GM23338 (cell line): ENCODE results near the gene TAOK3. TPM values are rescaled to one million over a fixed set of nuclear protein-coding genes. Genes with fewer than 3 reads are reported as not detected.
"Not testable (repeated sequence)": the region's sequence is repeated elsewhere in the genome, so short reads cannot be mapped to it uniquely, and the experiment has no call there.

Experiments
- ATAC-seq: fragments of 200-7000 bp; cut with Tn5 transposase; 3 replicates; pipeline ENCODE4 v1.9.1; 2020
- DNase-seq: peaks from one replicate; pipeline ENCODE4 v3.0.0-alpha.2; 2015; ENCODE audit warnings: low spot score
- H2AFZ ChIP-seq: fragments of 200-600 bp; sonication (generic); 2 replicates; pipeline ENCODE4 v1.8.0; 2016; ENCODE audit warnings: antibody characterized with exemption, mild to moderate bottlenecking, moderate library complexity
- H3F3A ChIP-seq: fragments of 200-600 bp; sonication (generic); replicated peaks from 2 replicates; pipeline ENCODE4 v1.8.0; 2017; ENCODE audit warnings: antibody characterized with exemption, mixed run types, low read depth
- H3K27ac ChIP-seq: fragments of 200-600 bp; sonication (generic); 2 replicates; pipeline ENCODE4 v1.6.1; 2016; ENCODE audit warnings: low read depth
- H3K27me3 ChIP-seq: fragments of 200-600 bp; sonication (generic); 2 replicates; pipeline ENCODE4 v1.8.0; 2016; ENCODE audit warnings: mild to moderate bottlenecking, mixed run types, moderate library complexity; ENCODE audit not compliant: insufficient read depth
- H3K36me3 ChIP-seq: fragments of 200-600 bp; sonication (generic); 2 replicates; pipeline ENCODE4 v1.8.0; 2016; ENCODE audit warnings: mild to moderate bottlenecking; ENCODE audit not compliant: insufficient read depth
- H3K4me1 ChIP-seq: fragments of 200-600 bp; sonication (generic); 2 replicates; pipeline ENCODE4 v1.8.0; 2016; ENCODE audit warnings: mild to moderate bottlenecking, moderate library complexity; ENCODE audit not compliant: insufficient read depth
- H3K4me2 ChIP-seq: fragments of 200-600 bp; sonication (generic); 2 replicates; pipeline ENCODE4 v1.7.1; 2017; ENCODE audit warnings: mixed run types
- H3K4me3 ChIP-seq: fragments of 200-600 bp; sonication (generic); 2 replicates; pipeline ENCODE4 v1.6.1; 2016; ENCODE audit warnings: mixed run types
- H3K79me2 ChIP-seq: fragments of 200-600 bp; sonication (generic); replicated peaks from 2 replicates; pipeline ENCODE4 v1.8.0; 2017; ENCODE audit warnings: mild to moderate bottlenecking; ENCODE audit not compliant: insufficient read depth
- H3K9me2 ChIP-seq: fragments of 200-600 bp; sonication (generic); 2 replicates; pipeline ENCODE4 v1.8.0; 2017; ENCODE audit not compliant: insufficient read depth
- H4K20me1 ChIP-seq: fragments of 200-600 bp; sonication (generic); replicated peaks from 2 replicates; pipeline ENCODE4 v1.8.0; 2017; ENCODE audit warnings: mild to moderate bottlenecking; ENCODE audit not compliant: insufficient read depth
- H3K27ac Mint-ChIP-seq: 2 replicates; pipeline ENCODE4 v1.8.0; 2020; ENCODE audit warnings: inconsistent platforms, mild to moderate bottlenecking, moderate library complexity, mixed read lengths
- H3K27me3 Mint-ChIP-seq: 3 replicates; pipeline ENCODE4 v1.8.0; 2022; ENCODE audit warnings: low read depth, mild to moderate bottlenecking, moderate library complexity, mixed read lengths, inconsistent platforms; ENCODE audit not compliant: insufficient read depth, poor library complexity
- H3K36me3 Mint-ChIP-seq: 3 replicates; pipeline ENCODE4 v1.8.0; 2021; ENCODE audit warnings: low read depth, mild to moderate bottlenecking, inconsistent platforms, moderate library complexity, mixed read lengths
- H3K4me1 Mint-ChIP-seq: 3 replicates; pipeline ENCODE4 v1.8.0; 2020; ENCODE audit warnings: mild to moderate bottlenecking, inconsistent platforms, mixed read lengths
- H3K4me3 Mint-ChIP-seq: 3 replicates; pipeline ENCODE4 v1.8.0; 2021; ENCODE audit warnings: moderate library complexity, mild to moderate bottlenecking, inconsistent platforms, mixed read lengths
- H3K9me3 Mint-ChIP-seq: 3 replicates; pipeline ENCODE4 v1.8.0; 2020; ENCODE audit warnings: moderate library complexity, mild to moderate bottlenecking, inconsistent platforms, mixed read lengths
- CREB1 ChIP-seq: fragments of 250-450 bp; sonication (Bioruptor Pico); IDR thresholded peaks from 2 replicates; pipeline ENCODE4 v1.5.0; 2020; ENCODE audit warnings: low read depth, mild to moderate bottlenecking, moderate library complexity
- ZNF331 ChIP-seq: fragments of 250-450 bp; sonication (Bioruptor Pico); IDR thresholded peaks from 2 replicates; pipeline ENCODE4 v1.5.0; 2020; ENCODE audit warnings: low read depth, mild to moderate bottlenecking, moderate library complexity
- polyA plus RNA-seq: library from polyadenylated mRNA; unstranded; fragments of >200 nt; fragmentation: Nextera tagmentation; extraction: Ambion mirVana; gene quantifications from 2 replicates; pipeline ENCODE4 v1.2.1, GENCODE V29; 2016
- total RNA-seq: library from RNA; depleted of rRNA; stranded (reverse); fragments of >200 nt; shearing (Covaris generic); gene quantifications from 2 replicates; pipeline ENCODE4 v1.2.3, GENCODE V29; 2014
- TF ChIP-seq, protein P1 (sequence below): fragments of 250-450 bp; sonication (Bioruptor Pico); IDR thresholded peaks from 2 replicates; pipeline ENCODE4 v1.5.0; 2020; ENCODE audit warnings: mild to moderate bottlenecking, moderate library complexity
- TF ChIP-seq, protein P2 (sequence below): IDR thresholded peaks from 2 replicates; pipeline ENCODE4 v1.6.1; 2016; ENCODE audit warnings: antibody characterized with exemption

TAOK3 gene
- total and polyA plus RNA-seq, 2 experiments from 2014 or later: 7.6 to 20.4 TPM

DNA sequence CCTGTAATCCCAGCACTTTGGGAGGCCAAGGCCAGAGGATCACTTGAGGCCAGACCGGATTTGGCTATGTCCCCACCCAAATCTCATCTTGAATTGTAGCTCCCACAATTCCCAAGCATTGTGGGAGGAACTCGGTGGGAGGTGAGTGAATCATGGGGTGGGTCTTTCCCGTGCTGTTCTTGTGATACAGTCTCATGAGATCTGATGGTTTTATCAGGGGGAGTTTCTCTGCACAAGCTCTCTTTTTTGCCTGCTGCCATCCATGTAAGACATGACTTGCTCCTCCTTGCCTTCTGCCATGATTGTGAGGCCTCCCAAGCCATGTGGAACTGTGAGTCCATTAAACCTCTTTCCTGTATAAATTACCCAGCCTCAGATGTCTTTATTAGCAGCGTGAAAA lies 18.2 kb downstream of the TAOK3 start:
- H3F3A ChIP-seq, H3K9me2 ChIP-seq, H3K79me2 ChIP-seq, H2AFZ ChIP-seq, H3K36me3 ChIP-seq, H3K36me3 Mint-ChIP-seq, H3K27me3 ChIP-seq, ATAC-seq, H4K20me1 ChIP-seq, H3K4me1 ChIP-seq, H3K4me3 Mint-ChIP-seq, H3K27ac Mint-ChIP-seq, H3K27me3 Mint-ChIP-seq, H3K9me3 Mint-ChIP-seq, H3K4me2 ChIP-seq, H3K27ac ChIP-seq, H3K4me3 ChIP-seq, DNase-seq, H3K4me1 Mint-ChIP-seq: not testable (repeated sequence)

DNA sequence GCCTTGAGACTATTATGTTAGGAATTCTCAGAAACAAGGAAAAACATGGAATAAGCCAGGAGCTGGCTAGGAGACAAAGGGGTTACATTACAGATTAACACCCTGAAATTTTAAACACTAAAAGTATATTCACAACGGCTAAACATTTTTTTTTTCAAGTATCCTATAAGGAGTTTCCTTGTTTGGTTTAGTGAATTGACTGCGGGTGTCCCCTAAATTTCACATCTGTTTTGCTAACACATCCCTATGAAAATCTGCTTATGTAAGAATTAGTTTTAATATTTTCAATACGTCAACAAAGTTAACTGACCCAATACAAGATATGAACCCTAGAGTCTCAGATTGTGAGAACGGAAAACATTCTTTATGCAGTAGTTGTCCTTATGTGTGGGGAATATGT lies 19.0 kb downstream of the TAOK3 start:
- Histone ChIP-seq H3K9me2 (no peaks in the 10 kb centered on the region), H2AFZ (no peak overlapping the region), H3F3A (no peaks in the 10 kb centered on the region), H3K4me3 (no peak overlapping the region), H3K79me2 (no peaks in the 10 kb centered on the region), H3K4me2 (no peak overlapping the region), H3K27me3 (no peaks in the 10 kb centered on the region), H3K27ac (no peak overlapping the region), H4K20me1 (no peaks in the 10 kb centered on the region), H3K36me3 (no peaks in the 10 kb centered on the region), H3K4me1 (no peaks in the 10 kb centered on the region)
- Mint-ChIP-seq H3K4me1 (peaks cover under 1% of the 10 kb centered on the region; the same call in 2 of the 3 replicates), H3K9me3 (peaks cover 5% of the 10 kb centered on the region), H3K4me3 (no peak overlapping the region), H3K27ac (no peak overlapping the region), H3K36me3 (peaks cover 6% of the 10 kb centered on the region), H3K27me3 (no peaks in the 10 kb centered on the region)
- no peak for ATAC-seq
- DNase-seq: no peak
- TF ChIP-seq, protein P1, sequence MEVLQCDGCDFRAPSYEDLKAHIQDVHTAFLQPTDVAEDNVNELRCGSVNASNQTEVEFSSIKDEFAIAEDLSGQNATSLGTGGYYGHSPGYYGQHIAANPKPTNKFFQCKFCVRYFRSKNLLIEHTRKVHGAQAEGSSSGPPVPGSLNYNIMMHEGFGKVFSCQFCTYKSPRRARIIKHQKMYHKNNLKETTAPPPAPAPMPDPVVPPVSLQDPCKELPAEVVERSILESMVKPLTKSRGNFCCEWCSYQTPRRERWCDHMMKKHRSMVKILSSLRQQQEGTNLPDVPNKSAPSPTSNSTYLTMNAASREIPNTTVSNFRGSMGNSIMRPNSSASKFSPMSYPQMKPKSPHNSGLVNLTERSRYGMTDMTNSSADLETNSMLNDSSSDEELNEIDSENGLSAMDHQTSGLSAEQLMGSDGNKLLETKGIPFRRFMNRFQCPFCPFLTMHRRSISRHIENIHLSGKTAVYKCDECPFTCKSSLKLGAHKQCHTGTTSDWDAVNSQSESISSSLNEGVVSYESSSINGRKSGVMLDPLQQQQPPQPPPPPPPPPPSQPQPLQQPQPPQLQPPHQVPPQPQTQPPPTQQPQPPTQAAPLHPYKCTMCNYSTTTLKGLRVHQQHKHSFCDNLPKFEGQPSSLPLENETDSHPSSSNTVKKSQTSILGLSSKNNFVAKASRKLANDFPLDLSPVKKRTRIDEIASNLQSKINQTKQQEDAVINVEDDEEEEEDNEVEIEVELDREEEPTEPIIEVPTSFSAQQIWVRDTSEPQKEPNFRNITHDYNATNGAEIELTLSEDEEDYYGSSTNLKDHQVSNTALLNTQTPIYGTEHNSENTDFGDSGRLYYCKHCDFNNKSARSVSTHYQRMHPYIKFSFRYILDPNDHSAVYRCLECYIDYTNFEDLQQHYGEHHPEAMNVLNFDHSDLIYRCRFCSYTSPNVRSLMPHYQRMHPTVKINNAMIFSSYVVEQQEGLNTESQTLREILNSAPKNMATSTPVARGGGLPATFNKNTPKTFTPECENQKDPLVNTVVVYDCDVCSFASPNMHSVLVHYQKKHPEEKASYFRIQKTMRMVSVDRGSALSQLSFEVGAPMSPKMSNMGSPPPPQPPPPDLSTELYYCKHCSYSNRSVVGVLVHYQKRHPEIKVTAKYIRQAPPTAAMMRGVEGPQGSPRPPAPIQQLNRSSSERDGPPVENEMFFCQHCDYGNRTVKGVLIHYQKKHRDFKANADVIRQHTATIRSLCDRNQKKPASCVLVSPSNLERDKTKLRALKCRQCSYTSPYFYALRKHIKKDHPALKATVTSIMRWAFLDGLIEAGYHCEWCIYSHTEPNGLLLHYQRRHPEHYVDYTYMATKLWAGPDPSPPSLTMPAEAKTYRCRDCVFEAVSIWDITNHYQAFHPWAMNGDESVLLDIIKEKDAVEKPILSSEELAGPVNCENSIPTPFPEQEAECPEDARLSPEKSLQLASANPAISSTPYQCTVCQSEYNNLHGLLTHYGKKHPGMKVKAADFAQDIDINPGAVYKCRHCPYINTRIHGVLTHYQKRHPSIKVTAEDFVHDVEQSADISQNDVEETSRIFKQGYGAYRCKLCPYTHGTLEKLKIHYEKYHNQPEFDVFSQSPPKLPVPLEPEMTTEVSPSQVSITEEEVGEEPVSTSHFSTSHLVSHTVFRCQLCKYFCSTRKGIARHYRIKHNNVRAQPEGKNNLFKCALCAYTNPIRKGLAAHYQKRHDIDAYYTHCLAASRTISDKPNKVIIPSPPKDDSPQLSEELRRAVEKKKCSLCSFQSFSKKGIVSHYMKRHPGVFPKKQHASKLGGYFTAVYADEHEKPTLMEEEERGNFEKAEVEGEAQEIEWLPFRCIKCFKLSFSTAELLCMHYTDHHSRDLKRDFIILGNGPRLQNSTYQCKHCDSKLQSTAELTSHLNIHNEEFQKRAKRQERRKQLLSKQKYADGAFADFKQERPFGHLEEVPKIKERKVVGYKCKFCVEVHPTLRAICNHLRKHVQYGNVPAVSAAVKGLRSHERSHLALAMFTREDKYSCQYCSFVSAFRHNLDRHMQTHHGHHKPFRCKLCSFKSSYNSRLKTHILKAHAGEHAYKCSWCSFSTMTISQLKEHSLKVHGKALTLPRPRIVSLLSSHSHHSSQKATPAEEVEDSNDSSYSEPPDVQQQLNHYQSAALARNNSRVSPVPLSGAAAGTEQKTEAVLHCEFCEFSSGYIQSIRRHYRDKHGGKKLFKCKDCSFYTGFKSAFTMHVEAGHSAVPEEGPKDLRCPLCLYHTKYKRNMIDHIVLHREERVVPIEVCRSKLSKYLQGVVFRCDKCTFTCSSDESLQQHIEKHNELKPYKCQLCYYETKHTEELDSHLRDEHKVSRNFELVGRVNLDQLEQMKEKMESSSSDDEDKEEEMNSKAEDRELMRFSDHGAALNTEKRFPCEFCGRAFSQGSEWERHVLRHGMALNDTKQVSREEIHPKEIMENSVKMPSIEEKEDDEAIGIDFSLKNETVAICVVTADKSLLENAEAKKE: no peak
- TF ChIP-seq ZNF331 (CRISPR knock-in tag) (no peak), CREB1 (CRISPR knock-in tag) (no peak)
- TF ChIP-seq, protein P2, sequence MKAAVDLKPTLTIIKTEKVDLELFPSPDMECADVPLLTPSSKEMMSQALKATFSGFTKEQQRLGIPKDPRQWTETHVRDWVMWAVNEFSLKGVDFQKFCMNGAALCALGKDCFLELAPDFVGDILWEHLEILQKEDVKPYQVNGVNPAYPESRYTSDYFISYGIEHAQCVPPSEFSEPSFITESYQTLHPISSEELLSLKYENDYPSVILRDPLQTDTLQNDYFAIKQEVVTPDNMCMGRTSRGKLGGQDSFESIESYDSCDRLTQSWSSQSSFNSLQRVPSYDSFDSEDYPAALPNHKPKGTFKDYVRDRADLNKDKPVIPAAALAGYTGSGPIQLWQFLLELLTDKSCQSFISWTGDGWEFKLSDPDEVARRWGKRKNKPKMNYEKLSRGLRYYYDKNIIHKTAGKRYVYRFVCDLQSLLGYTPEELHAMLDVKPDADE: no peak
